GM19395 (cell line): ENCODE results near the gene FKBP4.

ENCODE experiments used
- ATAC-seq: cut with Tn5 transposase; IDR thresholded peaks from one replicate; pipeline ENCODE4 v1.9.1; 2021; ENCODE audit warnings: mild to moderate bottlenecking, moderate library complexity; ENCODE audit not compliant: unreplicated experiment

The FKBP4 gene

DNA sequence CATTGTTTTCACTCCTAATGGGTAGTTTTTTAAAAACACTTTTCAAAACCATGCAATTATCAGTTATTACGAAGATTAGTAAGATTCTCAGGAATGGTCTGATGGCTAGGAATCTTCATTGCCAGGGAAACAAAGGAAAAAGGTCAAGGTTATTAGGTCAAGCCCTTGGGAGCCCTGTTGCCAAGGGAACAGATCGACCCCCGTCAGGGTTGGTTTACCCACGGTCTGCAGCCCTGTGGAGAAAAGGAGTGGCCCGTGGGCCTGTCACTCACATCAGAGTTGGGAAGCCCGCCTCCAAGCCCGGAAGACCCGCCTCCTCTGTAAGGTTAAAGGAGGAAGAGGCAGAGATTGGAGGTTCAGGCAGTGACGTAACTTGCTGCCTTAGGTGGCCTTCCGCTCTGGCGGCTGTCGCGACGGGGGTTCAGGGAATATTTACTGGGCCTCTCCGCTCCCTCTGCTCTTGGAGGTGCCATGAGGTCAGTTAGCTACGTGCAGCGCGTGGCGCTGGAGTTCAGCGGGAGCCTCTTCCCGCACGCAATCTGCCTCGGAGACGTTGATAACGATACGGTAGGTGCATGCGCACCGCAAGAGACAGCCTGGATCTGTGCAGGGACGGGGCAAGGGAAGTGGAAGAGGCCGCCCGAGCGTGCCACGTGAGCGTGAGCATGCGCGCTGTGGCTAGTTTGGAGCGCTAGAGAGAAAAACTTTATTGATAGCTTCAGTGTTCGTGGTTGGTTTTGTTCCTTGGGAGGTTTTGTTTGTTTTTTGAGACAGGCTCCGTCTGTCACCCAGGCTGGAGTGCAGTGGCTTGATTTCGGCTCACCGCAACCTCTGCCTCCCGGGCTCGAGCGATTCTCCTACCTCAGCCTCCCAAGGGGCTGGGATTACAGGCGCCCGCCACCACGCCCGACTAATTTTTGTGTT, 17.8 kb downstream of the FKBP4 start, which contains the start of gene ITFG2:
Gene ITFG2, plus strand, starts transcription at position 379 of the 924 bp plus-strand sequence. Its CDS starts 93 bp downstream, at position 472.
- ATAC-seq = peak; percentile 95

DNA sequence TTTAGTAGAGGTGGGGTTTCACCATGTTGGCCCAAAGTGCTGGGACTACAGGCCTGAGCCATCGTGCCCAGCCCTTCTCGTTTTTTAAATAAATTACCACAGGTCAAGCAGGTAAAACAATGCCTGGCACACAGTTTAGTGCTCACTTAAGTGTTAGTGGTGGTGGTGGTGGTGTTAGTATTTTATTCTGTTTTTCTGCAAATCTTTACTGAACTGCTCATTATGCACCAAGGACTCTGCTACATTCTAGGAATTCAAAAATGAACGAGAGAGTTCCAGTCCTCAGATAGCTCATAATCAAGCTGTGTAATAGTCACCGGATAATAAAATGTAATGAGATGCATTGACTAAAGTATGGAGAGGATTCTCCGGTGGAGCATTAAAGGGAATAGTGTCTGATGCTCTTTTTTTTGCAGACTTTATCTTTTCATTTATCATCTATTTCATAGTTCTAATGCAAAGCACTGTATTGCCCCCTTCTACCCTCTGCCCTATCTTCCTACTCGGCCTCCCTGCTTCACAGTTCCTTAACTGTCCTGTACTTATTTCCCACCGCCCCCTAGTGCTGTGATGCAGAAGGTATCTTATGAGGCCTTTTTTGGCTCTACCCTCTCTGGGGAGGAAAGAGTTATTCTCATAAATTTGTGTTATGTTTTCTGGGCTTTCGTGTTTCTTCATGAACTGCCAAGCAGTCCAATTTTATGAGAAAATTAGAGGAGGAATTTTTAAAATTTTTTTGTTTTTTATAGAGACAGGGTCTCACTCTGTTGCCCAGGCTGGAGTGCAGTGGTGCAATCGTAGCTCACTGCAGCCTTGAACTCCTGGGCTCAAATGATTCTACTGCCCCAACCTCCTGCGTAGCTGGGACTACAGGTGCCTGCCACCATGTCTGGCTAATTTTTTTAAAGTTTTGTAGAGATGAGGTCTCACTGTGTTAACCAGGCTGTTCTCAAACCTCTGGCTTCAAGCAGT, 18.7 kb downstream of the FKBP4 start:
- ATAC-seq = peak; percentile 48

DNA sequence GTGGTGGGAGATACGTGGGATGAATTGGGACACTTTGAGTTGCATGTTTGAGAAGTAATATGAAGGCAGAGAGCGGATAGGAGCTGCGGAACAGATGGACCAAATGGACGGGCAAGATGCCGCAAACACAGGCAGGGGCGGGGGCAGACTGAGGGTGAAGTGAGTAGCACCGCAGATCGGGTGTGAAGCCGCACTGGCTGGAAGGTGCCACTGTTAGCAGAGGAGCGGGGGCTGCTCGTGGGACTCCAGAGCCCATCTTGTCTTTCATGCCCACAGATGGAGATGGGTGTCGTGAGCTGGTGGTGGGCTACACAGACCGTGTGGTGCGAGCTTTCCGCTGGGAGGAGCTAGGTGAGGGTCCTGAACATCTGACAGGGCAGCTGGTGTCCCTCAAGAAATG, 25.0 kb downstream of the FKBP4 start:
- no peak for ATAC-seq

DNA sequence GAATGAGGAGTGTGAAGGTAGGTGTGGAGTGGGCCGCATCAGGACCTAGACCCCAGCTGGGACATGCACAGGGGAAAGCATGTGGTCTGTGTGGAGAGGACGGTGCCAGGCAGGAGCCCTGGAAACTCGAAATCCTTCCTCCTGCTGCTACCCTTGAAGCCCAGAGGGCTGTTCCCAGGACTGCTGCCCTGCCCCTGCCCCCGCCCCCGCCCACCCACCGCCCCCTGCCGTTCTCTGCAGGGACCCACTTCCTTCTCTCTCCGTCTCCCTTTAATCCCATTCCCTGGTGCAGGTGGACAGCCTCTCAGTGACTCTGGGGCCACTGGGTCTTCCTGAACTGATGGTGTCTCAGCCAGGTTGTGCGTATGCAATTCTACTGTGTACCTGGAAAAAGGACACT, 25.7 kb downstream of the FKBP4 start:
- no peak for ATAC-seq

DNA sequence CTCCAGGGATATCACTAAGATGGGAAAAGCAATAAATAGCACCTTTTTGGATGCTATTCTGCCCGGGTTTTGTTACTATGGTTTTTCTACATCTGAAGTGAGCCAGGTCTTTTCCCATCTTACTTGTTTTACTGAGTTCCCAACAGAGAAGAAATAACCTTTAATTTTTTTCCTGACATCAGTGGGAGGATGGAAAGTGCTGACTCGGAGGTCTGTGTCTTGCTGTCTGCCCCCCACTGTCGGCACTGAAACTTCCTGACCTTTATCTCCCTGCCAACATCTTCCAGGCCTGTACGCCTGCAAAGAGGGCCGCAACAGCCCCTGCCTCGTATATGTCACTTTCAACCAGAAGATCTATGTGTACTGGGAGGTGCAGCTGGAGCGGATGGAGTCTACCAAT, 28.7 kb downstream of the FKBP4 start:
- ATAC-seq = no peak

DNA sequence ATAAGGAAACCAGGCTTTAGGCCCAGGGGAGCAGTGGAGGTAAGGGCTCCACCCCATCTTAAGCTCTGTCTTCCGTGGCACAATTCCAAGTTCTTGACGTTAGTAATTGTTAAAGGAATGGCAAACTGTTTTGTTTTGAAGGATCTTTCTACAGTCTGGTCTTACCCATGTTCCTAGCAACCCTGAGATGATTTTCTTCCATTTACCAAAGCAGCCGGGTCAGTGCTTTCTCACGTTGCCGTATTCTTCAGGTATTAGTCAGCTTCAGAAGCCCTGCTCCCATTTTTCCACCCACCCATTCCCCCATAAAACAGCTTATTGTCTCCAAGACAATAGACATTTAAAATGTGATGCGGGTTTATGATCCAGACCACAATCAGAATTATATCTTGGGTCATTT, 29.8 kb downstream of the FKBP4 start:
- ATAC-seq = no peak

DNA sequence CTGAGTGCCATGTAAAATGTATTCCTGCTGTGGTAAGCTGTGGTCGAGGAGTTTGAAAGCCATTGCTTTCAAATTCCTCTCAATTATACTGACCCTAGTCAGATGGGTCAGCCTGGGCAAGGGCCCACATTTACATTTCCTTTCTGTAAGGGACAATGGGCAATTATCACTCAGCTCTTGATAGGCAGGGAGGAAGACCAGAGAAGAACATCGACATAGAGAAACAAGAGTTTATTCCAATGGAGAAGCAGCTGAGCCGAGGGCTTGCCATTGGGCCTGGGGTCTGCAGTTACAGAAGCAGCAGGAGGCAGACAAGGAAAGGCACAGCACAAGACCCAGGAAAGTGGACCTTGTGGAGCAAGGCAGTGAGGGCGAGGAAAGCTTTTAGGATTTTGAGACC, 30.4 kb downstream of the FKBP4 start:
- ATAC-seq = no peak

DNA sequence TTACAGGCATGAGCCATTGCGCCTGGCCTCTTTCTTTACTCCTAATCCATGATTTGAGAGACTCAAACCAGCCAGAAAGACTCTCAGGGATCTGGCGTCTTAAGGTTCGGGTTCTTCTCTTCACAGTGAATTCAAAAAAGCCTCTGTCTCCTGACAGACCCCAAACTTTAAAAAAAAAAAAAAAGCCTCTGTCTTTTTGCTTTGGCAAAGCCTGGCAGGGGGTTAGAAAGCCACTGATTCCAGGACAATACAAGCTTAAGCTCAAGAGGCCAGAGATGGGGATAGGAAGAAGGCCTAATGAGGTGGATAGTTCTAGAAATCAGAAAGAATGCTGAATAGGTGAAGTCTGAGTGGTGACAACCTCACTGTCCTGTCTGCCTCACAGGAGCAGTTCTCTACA, 31.3 kb downstream of the FKBP4 start:
- no peak for ATAC-seq

DNA sequence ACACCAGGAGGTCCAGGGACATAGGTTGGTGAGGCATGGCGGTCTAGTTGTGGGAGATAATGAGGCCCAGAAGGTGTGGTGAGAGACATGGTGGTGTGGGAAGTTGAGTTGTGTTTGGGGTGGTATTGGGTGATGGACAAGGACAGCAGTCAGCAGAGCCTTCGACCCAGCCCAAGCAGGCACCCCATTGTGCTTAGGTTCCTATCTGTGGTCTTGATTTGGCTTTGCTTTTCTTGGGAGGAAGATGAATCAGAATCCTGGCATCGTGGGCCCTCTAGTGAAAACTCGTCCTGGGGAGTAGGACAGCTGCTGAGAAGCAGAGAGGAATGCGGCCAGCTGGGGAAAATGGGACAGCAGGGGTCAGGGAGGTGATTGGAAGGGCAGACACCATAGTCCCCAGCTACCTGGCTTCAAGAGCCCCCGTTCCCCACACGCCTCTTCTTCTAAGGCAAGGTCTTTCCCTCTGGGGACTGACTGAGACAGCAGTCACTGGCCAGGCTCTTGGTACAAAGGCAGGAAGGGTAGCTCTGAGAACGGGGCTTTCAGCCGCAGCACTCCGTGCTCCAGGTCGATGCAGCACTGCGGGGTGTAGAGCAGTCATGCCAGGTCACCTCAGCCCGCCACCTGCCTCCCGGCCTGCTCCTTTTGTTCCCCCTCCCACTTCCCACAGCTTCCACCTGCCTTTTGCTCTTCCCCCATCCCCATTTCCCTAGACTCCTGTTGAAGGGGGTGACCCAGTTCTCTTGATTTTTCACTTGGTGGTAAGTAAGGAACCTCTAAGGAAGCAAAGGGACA, 32.1 kb downstream of the FKBP4 start:
- ATAC-seq = no peak

DNA sequence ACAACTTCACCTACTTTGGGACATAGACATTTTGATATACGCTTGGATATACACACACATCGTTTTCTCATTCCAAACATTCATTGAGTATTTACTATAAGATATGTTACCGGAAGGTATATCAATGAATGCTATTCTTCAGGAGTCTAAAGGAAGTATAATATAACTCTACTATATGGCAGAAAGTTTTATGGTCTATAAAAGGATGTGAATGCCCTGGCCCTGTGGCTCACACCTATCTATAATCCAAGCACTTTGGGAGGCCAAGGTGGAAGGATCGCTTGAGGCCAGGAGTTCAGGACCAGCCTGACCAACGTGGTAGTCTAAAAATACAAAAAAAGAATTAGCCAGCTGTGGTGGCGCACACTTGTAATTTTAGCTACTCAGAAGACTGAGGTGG, 34.5 kb downstream of the FKBP4 start:
- no peak for ATAC-seq

DNA sequence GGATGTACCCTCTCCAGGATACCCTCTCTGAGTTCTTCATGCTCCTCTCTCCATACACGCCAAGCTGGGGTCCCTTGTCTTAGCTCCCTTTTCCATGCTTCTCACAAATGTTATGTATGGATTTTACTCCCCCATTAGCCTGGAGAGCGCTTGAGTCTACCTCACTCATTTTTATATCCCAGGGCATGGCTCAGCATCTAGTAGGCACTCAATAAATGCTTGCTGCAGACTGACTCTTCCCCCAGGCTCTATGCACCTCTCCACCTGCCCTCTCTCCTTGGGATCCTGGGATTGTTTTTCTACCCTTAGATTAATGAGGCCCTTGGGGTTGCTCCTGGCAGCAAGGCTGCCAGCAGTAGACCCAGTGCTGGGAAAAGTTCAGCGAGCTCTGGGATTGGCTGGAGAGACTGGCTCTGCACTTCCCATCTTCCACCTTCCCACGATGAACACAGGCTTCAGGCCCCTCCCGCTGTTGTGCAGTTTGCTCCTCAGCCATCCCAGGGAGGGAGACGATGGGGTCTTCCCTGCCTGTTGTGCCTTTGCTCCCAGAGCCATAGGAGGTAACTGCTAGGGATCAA, 37.9 kb downstream of the FKBP4 start:
- ATAC-seq = no peak

DNA sequence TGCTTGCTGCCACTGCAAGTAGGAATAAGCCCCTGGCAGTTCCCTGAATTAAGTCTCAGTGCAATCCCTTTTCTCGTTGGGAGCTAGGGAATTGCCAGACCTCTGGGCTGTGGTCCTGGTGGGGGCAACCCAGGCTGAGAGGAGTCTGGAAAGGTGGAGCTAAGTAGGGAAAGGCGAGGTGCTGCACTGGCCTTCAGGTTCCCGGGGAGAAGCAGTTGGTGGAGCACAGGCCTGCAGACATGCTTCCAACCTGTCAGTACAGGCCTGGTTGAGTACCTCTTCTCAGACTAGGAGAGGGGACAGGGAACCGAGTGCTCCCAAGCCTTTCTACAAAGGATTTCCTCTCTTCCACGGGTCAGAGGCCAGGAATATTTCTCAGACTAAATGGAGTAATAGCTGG, 38.6 kb downstream of the FKBP4 start:
- ATAC-seq = no peak

DNA sequence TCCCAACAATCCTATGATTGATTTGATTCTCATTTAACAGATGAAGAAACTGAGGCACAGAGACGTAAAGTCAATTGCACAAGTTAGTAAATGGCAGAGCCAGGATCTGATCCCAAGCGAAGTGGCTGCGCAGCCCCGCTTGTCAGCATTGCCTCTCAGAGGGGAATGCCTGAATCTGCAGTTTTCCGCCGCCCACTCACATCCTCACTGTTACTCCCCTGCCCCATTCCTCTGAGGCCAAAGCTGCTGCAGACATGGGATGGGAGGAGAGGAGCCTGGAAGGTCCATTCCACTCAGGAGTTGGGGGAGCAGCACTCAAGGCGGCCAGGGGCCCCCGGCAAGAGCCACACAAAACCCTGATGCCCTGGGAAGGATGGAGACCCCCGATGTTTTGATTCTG, 39.0 kb downstream of the FKBP4 start:
- ATAC-seq = no peak

DNA sequence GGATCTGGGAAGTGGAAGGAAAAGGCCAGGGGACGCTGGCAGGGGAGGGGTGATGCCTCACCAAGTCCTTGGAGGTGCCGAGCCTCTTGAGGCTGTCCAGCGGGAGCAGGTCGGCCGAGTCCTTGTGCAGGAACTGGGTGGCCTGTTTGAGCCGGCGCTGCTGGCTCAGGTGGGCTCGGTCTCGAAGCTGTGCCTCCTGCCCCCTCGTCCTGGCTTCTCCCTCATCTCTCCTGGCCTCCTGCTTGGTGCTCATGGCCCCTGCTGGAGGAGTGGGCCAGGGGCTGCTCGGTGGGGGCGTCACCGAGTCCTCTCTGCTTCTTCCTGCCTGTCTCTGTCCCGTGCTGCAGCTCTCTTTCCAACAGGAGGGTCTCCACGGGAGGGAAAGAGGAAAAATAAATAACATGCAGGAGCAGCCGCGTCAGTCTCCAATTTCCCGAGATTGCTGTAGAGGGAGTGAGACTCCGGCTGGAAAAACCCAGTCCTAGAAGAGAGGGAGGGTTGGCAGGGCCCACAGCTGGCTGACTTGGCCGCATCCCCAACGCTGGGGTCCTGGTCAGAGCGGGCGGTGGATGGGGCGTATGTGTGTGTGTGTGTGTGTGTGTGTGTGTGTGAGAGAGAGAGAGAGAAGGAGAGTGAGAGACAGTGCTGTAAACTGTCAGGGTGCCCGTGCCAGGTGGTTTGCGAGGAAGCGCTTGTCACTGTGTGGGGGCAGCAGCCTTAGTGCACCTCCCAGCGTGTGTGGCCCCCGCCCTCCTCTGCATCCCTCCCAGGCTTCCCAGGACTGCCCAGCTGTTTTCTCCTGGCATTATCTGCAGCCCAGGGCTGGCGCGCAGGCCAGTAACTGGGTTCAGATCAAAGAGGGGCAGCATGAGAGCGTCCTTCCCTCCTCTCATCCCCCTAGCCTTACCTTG, 40.1 kb downstream of the FKBP4 start, which contains the start of gene NRIP2:
Gene NRIP2, minus strand, starts transcription at position 455 of the 911 bp plus-strand sequence. Its CDS starts 52 bp downstream, at position 403.
- ATAC-seq = no peak

DNA sequence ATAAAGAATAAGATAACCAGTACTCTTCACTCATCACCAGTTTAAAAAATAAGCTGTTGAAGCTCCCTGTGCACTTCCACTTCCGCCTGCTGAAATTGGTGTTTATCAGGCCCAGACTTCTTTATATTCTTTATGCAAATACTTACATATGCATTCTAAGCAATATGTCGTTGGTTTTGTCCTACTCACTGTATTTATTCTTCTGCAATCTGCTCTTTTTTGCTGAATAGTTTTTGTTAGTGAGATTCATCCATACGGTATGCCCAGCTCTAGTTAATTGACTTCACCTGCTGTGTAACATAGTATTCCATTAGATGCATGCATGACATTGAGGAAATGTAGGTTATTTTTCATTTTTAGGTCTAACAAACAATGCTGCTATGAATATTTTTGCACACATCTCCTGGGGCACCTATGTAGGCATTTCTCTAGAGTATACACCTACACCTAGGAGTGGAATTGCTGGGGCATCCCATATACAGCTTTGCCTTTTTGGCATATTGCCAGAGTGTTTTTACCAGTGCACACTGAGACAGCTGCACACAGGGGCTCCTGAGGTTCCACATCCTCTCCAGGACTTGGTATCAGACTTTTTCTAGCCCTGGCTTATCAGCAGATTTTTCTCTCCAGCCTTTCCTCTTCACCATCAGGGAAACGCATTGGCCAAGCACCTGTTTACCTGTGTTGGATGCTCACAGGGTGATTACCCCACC, 41.1 kb downstream of the FKBP4 start:
- ATAC-seq = no peak

DNA sequence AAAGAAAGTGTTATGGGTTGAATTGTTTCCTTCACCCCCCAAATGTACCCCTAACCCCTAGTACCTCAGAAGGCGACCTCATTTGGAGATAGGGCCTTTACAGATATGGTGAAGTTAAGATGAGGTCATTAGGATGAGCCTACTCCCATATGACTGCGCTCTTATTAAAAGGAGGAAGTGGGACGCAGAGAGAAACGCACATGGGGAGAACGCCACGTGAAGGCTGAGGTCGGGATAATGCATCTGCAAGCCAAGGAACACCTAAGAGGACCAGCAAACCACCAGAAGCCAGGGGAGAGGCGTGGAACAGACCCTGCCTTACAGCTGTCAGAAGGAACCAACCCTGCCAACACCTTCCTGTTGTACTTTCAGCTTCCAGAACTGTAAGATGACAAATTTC, 41.8 kb downstream of the FKBP4 start:
- no peak for ATAC-seq

DNA sequence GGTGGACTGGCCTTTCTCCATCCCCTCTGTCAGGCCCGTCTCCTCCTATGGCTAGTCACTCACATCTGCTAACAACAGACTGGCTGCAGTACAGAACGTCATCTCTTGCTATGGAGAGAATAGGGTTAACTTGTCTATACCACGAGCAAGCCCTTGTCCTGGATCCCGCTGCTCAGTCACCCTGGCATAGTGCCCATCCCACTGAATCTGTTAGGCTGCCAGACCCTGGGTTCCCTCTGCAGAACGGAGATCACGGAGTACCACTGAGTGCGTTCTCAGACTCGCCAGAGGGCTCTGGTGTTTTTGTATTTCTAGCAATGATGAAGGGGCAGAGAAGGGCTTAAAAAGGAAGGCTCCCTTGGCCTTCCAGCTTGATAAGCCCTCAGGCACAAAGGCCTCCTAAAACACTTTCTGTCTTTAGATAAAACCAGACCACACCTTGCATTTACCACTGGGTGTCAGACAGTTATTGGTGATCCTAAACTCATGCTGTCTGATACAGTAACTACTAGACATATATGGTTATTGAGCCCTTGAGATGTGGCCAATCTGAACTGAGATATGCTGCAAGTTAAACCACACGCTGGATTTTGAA, 46.4 kb downstream of the FKBP4 start:
- no peak for ATAC-seq

DNA sequence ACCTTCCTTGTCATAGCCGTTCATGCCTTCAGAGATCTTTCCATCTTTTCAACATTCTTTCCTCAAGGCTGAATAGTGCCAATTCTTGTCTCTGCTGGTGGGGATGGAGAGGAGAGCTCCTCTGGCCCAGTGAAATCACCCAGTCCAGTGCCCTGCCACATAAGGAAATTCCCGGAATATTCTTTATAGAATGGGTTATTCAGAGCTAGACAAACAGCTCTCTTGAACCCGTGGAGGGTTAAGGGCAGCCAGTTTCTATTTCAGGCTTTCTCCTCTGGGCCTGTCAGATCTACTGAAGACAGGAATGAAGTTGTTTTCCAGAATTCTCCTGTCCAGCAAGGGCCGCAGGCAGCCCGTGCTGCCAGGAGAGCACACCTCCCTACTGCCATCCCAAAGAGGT, 48.2 kb downstream of the FKBP4 start:
- ATAC-seq = no peak
